B cell (primary cell): ENCODE data around the gene PELI2. TPM values are rescaled to one million over a fixed set of nuclear protein-coding genes. Genes with fewer than 3 reads are reported as not detected.

Experiments
- ATAC-seq: fragments of 200-7000 bp; cut with Tn5 transposase; one replicate; pipeline ENCODE4 v1.10.0; 2021; ENCODE audit warnings: low read depth, mild to moderate bottlenecking, moderate number of reproducible peaks, moderate library complexity
- CTCF ChIA-PET: fragments of 350-600 bp; sonication (Branson Sonifier 250); formaldehyde crosslinking; loops from one replicate; lab custom pipeline; 2021; ENCODE audit warnings: antibody characterized with exemption, inconsistent platforms; lab: Charles Lee
- POLR2A ChIA-PET: fragments of 350-600 bp; sonication (Branson Sonifier 250); formaldehyde crosslinking; loops from one replicate; lab custom pipeline; 2021; ENCODE audit warnings: antibody characterized with exemption; lab: Charles Lee
- DNase-seq: peaks from one replicate; pipeline ENCODE4 v3.0.0; 2013
- H2AFZ ChIP-seq: 2 replicates; pipeline ENCODE4 v1.6.1; 2012; ENCODE audit warnings: mild to moderate bottlenecking, low read depth, low read length; ENCODE audit not compliant: insufficient read depth, poor library complexity, severe bottlenecking
- H3K27ac ChIP-seq, 2 donors: 1 replicate in 1 of 2; 2 replicates in 1 of 2; pipeline ENCODE4 v1.5.1; 2012 to 2013; ENCODE audit warnings: low read length in 2 of 2, mild to moderate bottlenecking in 2 of 2, moderate library complexity in 1 of 2
- H3K27me3 ChIP-seq, 4 experiments: fragments of 200-600 bp in 1 of 4; sonication (generic) in 1 of 4; replicated peaks in 1 of 4; 1 replicate in 2 of 4; 2 replicates in 2 of 4; pipeline versions ENCODE4 v1.6.1 to v1.7.0; 2013 to 2016; ENCODE audit warnings: low read length in 3 of 4, mild to moderate bottlenecking in 2 of 4, mixed read lengths in 1 of 4, moderate library complexity in 1 of 4; ENCODE audit not compliant: insufficient read depth in 4 of 4, control insufficient read depth in 3 of 4; ENCODE audit errors: control extremely low read depth in 1 of 4
- H3K36me3 ChIP-seq, 2 experiments: replicated peaks in 1 of 2; 1 replicate in 1 of 2; 2 replicates in 1 of 2; pipeline versions ENCODE4 v1.6.1 to v1.7.1; 2013; ENCODE audit warnings: low read length in 1 of 2; ENCODE audit not compliant: insufficient read depth in 2 of 2, control insufficient read depth in 1 of 2; ENCODE audit errors: control extremely low read depth in 1 of 2, extremely low read depth in 1 of 2
- H3K4me1 ChIP-seq, 2 donors: fragments of 200-600 bp in 1 of 2; sonication (generic) in 1 of 2; 1 replicate in 1 of 2; 2 replicates in 1 of 2; pipeline versions ENCODE4 v1.5.1 to v1.6.1; 2013 to 2017; ENCODE audit warnings: low read length in 2 of 2; ENCODE audit not compliant: control insufficient read depth in 2 of 2, insufficient read depth in 2 of 2
- H3K4me2 ChIP-seq: replicated peaks from 2 replicates; pipeline ENCODE3; 2012; ENCODE audit warnings: mild to moderate bottlenecking, low read depth, low read length; ENCODE audit not compliant: poor library complexity, severe bottlenecking
- H3K4me3 ChIP-seq, 5 experiments: fragments of 200-600 bp in 1 of 5; sonication (generic) in 1 of 5; 1 replicate in 3 of 5; 2 replicates in 2 of 5; pipeline versions ENCODE4 v1.5.1 to v1.7.0; 2011 to 2016; ENCODE audit warnings: low read length in 4 of 5, mild to moderate bottlenecking in 4 of 5, low read depth in 2 of 5, control low read depth in 1 of 5, moderate library complexity in 1 of 5; ENCODE audit not compliant: insufficient read depth in 1 of 5; ENCODE audit errors: control extremely low read depth in 1 of 5, extremely low read depth in 1 of 5
- H3K79me2 ChIP-seq: fragments of 200-600 bp; sonication (generic); one replicate; pipeline ENCODE4 v1.6.0; 2016; ENCODE audit warnings: low read length; ENCODE audit not compliant: control insufficient read depth, insufficient read depth
- H3K9ac ChIP-seq: fragments of 200-600 bp; sonication (generic); 2 replicates; pipeline ENCODE4 v1.6.1; 2017; ENCODE audit warnings: mild to moderate bottlenecking, low read length, moderate library complexity
- H3K9me3 ChIP-seq, 3 donors: one replicate each; pipeline versions ENCODE4 v1.6.1 to v1.7.1; 2013; ENCODE audit warnings: low read length in 2 of 3; ENCODE audit not compliant: control insufficient read depth in 2 of 3, insufficient read depth in 1 of 3; ENCODE audit errors: control extremely low read depth in 1 of 3
- H4K20me1 ChIP-seq: 2 replicates; pipeline ENCODE4 v1.6.0; 2012; ENCODE audit warnings: mild to moderate bottlenecking, low read length; ENCODE audit not compliant: insufficient read depth, control insufficient read depth, poor library complexity, severe bottlenecking
- H3K27ac Mint-ChIP-seq: one replicate; pipeline ENCODE4 v1.8.0; 2021; ENCODE audit warnings: mixed read lengths
- H3K27me3 Mint-ChIP-seq: one replicate; pipeline ENCODE4 v1.8.0; 2021; ENCODE audit warnings: mixed read lengths
- H3K4me1 Mint-ChIP-seq: one replicate; pipeline ENCODE4 v1.8.0; 2021; ENCODE audit warnings: mixed read lengths
- H3K4me3 Mint-ChIP-seq: one replicate; pipeline ENCODE4 v1.8.0; 2021; ENCODE audit warnings: mixed read lengths
- H3K9me3 Mint-ChIP-seq: one replicate; pipeline ENCODE4 v1.8.0; 2022; ENCODE audit warnings: mixed read lengths; ENCODE audit not compliant: insufficient read depth
- CTCF ChIP-seq: fragments of 200-600 bp; IDR thresholded peaks from one replicate; pipeline ENCODE4 v1.8.0; 2022; ENCODE audit warnings: antibody characterized with exemption, mild to moderate bottlenecking
- EZH2 ChIP-seq: IDR thresholded peaks from 2 replicates; pipeline ENCODE4 v1.6.1; 2012; ENCODE audit warnings: borderline replicate concordance, low read depth, mild to moderate bottlenecking, moderate library complexity, low read length; ENCODE audit not compliant: insufficient read depth, poor library complexity, severe bottlenecking
- WGBS: methylation state at CpG from one replicate; pipeline ENCODE4 v1.1.5; 2013; ENCODE audit warnings: missing lambda C conversion rate; ENCODE audit not compliant: insufficient coverage; 5-methylcytosine and 5-hydroxymethylcytosine counted together
- intact Hi-C: fragments of 100-400 bp; cut with micrococcal nuclease; formaldehyde crosslinking; loops from one replicate; pipeline ENCODE4 v1.10.0; 2022
- polyA plus RNA-seq: library from polyadenylated mRNA; depleted of rRNA; stranded (reverse); fragments of >200 nt; gene quantifications from 2 replicates; pipeline ENCODE4 v1.2.3, GENCODE V29; 2012
- total RNA-seq, 2 donors: library from RNA; stranded (reverse); fragments of 120-200 nt in 1 of 2; gene quantifications; 1 replicate in 1 of 2; 2 replicates in 1 of 2; pipeline versions ENCODE4 v1.2.3 to v1.2.4, GENCODE V29; 2013 to 2022

The PELI2 gene
- total and polyA plus RNA-seq, 2 donors (not counting 1 experiment from before 2014, with no cell fraction given): 5.7 to 13.4 TPM

DNA sequence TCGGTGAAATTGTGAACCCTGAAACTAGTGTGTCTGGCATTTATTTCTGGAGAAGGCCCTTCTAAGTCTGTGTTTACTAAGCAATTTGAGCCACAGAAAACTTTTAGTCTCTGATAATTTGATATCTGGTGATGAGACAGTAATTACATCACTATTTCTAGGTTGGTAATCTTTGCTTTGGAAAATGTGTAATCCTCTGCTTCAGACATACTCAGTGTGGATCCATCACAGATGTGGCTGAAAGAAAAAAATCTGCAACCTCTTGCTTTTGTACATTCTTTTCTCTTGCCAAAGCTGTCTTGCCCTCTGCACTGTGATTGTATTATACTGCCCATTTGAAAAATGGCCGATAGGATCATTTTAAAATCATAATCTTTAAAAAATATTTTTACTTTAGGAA is 78.1 kb downstream of the PELI2 start:
- TF ChIP-seq EZH2 (no peak), CTCF (no peak)
- Mint-ChIP-seq H3K4me3 (no peak overlapping the region), H3K27ac (no peak overlapping the region), H3K27me3 (no peaks in the 10 kb centered on the region), H3K9me3 (no peaks in the 10 kb centered on the region), H3K4me1 (peaks cover 26% of the 10 kb centered on the region)
- Histone ChIP-seq H3K9ac (no peak overlapping the region), H4K20me1 (no peaks in the 10 kb centered on the region), H3K27me3 (no peaks in the 10 kb centered on the region), H3K79me2 (peaks cover 24% of the 10 kb centered on the region), H3K36me3 (no peaks in the 10 kb centered on the region), H3K9me3 (no peaks in the 10 kb centered on the region), H3K4me2 (peak overlapping the region; percentile 54), H2AFZ (no peak overlapping the region), H3K4me1 (peaks cover 25% of the 10 kb centered on the region in 2 donors), H3K4me3 (no peak overlapping the region), H3K27ac (no peak overlapping the region)
- intact Hi-C loops: loop anchor here (5.0 kb wide), 1 partner anchor 79 kb away; the partner anchor contains the start of gene PELI2
- WGBS: no CpG with 5 or more reads among the region's 2 CpGs
- POLR2A ChIA-PET: no interaction called here
- no peak for DNase-seq
- CTCF ChIA-PET: no interaction called here
- no peak for ATAC-seq

DNA sequence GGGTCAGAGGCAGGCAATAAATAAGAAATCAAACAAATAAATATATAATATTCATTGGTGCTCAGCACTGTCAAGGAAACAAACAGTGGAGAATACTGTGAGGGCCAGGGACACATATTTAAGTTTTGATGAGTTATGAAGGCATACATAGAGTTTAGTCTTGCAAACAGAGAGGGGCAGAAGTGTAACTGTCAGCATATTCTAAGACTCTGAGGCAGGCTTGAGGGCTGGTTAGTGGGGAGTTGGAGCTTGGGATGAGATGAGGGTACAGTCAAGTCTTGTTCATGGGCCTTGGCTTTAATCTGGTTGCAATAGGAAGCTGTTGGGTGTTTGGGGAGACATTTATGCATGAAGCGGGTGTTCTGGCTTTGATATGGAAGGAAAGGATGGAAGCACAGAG is 78.9 kb downstream of the PELI2 start:
- Histone ChIP-seq H3K9me3 (no peaks in the 10 kb centered on the region), H3K27me3 (no peaks in the 10 kb centered on the region), H2AFZ (no peak overlapping the region), H3K27ac (no peak overlapping the region), H3K79me2 (peaks cover 24% of the 10 kb centered on the region), H3K4me3 (no peak overlapping the region), H4K20me1 (no peaks in the 10 kb centered on the region), H3K4me1 (peaks cover 25% of the 10 kb centered on the region in 2 donors), H3K9ac (no peak overlapping the region), H3K4me2 (no peak overlapping the region), H3K36me3 (no peaks in the 10 kb centered on the region)
- H3K4me3 Mint-ChIP-seq: no peak overlapping the region
- H3K9me3 Mint-ChIP-seq: no peaks in the 10 kb centered on the region
- ChIA-PET POLR2A (interaction anchor here (0.5 kb wide), 1 partner anchor 114 kb away, joined by 11 read pairs; no protein-coding TSS in a partner anchor), CTCF (no interaction called here)
- H3K27ac Mint-ChIP-seq: no peak overlapping the region
- H3K27me3 Mint-ChIP-seq: no peaks in the 10 kb centered on the region
- ATAC-seq: no peak
- peaks cover 26% of the 10 kb centered on the region for H3K4me1 Mint-ChIP-seq
- TF ChIP-seq EZH2 (no peak), CTCF (no peak)
- DNase-seq: no peak
- WGBS: 90% methylated on average over 1 of the region's 1 CpG
- intact Hi-C loops: loop anchor here (5.0 kb wide), 1 partner anchor 80 kb away; the partner anchor contains the start of gene PELI2
